ENCODE measurements around the gene ITFG1.
A peak's percentile ranks its signal among the peaks of the same experiment; 100 is the strongest.
"Not testable (repeated sequence)": the region's sequence is repeated elsewhere in the genome, so short reads cannot be mapped to it uniquely, and the experiment has no call there.

Gene ITFG1

DNA sequence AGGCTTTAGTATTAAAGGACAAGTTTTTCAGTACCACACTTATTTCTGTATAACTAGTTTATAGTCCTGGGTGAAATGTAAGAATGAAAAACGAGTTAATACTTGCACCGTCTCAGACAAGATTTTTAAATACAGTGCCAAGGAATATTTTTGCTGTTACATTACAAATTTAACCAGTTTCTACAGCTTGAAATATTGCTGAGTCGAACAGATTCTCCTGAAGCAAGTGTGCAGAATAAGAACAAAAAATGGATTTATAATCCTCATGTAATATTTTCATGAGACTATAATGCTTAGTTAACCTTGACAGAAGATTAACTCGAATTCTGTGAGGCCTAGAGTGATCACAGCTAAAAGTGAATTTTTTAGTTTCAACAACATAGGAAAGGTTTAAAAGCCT, 320.2 kb downstream of the ITFG1 start:
- POLR2A ChIA-PET: no interaction called here
- CTCF ChIA-PET: interaction anchor here (1.3 to 8.5 kb wide), 23 partner anchors 9 to 1490 kb away, joined by 3 to 90 read pairs (median 10); no protein-coding TSS in a partner anchor

DNA sequence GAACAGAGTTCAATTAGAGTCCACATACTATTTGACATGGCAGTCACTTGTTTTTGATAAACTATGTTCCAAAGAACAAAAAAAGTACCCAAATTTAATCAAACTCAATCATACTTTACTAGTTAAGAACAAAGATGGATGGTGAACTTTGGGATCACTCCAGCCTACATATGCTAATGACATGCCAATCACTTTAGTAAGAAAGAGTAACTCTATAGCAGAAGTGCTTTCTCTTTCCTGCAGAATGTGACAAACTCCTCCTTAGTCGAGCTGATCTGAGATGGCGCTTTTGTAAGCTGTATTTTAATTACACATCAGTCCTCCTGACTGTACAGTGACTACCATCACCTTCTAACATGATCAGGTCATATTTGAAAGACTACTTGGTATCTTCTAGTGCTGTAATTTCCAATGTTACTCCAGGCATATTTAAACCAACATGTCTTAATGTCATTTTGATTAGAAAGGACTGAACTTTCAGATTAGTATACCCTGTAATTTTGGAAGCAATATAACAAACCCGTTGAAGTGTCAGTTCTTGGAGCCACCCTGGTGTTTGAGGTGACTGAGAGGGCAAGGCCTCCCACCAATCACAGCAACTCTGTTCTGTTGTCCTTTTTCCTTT, 321.2 kb downstream of the ITFG1 start:
- no peak for DNase-seq (ENCODE audit: extremely low spot score)
- ChIA-PET CTCF (interaction anchor here (0.9 to 1.5 kb wide), 7 partner anchors 17 to 1025 kb away, joined by 3 to 4 read pairs (median 3); no protein-coding TSS in a partner anchor), POLR2A (no interaction called here)
- TF ChIP-seq, protein P1, sequence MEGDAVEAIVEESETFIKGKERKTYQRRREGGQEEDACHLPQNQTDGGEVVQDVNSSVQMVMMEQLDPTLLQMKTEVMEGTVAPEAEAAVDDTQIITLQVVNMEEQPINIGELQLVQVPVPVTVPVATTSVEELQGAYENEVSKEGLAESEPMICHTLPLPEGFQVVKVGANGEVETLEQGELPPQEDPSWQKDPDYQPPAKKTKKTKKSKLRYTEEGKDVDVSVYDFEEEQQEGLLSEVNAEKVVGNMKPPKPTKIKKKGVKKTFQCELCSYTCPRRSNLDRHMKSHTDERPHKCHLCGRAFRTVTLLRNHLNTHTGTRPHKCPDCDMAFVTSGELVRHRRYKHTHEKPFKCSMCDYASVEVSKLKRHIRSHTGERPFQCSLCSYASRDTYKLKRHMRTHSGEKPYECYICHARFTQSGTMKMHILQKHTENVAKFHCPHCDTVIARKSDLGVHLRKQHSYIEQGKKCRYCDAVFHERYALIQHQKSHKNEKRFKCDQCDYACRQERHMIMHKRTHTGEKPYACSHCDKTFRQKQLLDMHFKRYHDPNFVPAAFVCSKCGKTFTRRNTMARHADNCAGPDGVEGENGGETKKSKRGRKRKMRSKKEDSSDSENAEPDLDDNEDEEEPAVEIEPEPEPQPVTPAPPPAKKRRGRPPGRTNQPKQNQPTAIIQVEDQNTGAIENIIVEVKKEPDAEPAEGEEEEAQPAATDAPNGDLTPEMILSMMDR (IDR thresholded peaks at IDR 0.05; ENCODE audit: control extremely low read depth, extremely low read depth, low read depth, missing control alignments): no peak

More for the DNA sequence above, 320.2 kb downstream of the ITFG1 start:
- TF ChIP-seq, protein P1 (IDR thresholded peaks at IDR 0.05; ENCODE audit: control extremely low read depth, extremely low read depth, low read depth, missing control alignments): no peak
- DNase-seq (ENCODE audit: extremely low spot score): no peak

DNA sequence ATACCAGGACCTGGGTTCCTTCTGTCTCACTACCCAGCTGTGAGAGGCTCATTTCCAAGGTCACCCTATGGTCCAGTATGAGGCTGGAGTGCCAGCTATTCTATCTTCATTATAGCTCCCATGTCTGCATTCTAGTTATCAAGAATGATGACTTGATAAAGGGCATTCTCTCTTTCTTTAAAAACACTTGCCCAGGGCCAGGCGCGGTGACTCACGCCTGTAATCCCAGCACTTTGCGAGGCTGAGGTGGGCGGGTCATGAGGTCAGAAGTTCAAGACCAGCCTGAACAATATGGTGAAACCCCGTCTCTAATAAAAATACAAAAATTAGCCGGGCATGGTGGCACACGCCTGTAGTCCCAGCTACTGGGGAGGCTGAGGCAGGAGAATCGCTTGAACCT, 322.9 kb downstream of the ITFG1 start:
- DNase-seq (ENCODE audit: extremely low spot score); POLR2A ChIA-PET: not testable (repeated sequence)
- CTCF ChIA-PET: interaction anchor here (0.9 to 1.1 kb wide), 2 partner anchors 190 to 1019 kb away, joined by 3 to 4 read pairs; no protein-coding TSS in a partner anchor

DNA sequence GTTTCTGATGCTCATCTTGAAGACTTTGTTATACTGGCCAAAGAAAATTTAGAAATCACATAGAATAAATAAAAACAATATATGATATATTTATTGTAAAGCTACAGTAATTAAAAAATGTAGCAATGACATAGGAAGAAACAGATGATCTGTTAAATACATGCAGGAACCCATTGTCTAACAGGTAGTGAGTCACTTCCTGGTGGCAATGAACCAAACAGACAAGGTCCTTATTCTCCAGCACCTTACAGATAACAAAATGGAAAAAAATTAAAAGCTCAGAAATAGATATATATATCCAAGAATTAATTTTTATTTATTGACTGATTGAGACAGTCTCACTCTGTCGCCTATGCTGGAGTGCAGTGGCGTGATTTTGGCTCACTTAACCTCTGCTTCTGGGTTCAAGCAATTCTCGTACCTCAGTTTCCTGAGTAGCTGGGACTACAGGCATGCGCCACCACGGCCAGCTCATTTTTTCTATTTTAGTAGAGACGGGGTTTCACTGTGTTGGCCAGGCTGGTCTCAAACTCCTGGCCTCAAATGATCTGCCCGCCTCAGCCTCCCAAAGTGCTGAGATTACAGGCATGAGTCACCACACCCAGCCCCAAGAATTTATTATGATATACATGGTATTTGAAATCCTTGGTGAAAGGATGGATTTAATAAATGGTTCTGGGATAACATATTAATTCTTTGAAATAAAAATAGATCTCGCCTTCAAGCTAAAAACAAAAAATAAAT, 324.6 kb downstream of the ITFG1 start:
- TF ChIP-seq, protein P1 (IDR thresholded peaks at IDR 0.05; ENCODE audit: control extremely low read depth, extremely low read depth, low read depth, missing control alignments): no peak
- DNase-seq (ENCODE audit: extremely low spot score): peak; percentile 27
- POLR2A ChIA-PET: no interaction called here
- CTCF ChIA-PET: interaction anchor here (0.8 to 1.4 kb wide), 9 partner anchors 8 to 980 kb away, joined by 3 to 5 read pairs (median 3); partner anchors contain the start of gene NETO2

DNA sequence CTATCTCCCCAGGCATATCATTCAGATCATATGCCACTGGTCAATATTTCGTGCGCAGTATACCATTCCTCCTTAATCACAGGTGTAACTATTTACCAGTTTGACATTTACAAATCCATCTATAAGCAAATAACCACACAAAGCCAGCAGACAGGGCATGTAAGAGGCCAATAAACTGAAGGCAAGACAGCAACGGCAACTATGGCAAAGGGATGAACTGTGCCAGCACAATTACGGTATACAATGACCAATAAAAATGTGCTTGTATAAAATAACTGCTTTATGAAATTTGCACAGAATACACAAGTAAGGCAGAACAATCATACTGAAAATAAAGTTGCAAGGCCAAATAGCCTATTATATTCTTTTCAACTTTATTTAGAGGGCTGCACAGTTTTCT, 326.3 kb downstream of the ITFG1 start:
- CTCF ChIA-PET: interaction anchor here (1.3 to 6.0 kb wide), 2 partner anchors 8 to 10 kb away, joined by 3 to 72 read pairs; partner anchors contain the start of gene NETO2
- no peak for DNase-seq (ENCODE audit: extremely low spot score)
- POLR2A ChIA-PET: no interaction called here
- TF ChIP-seq, protein P1 (IDR thresholded peaks at IDR 0.05; ENCODE audit: control extremely low read depth, extremely low read depth, low read depth, missing control alignments): no peak

DNA sequence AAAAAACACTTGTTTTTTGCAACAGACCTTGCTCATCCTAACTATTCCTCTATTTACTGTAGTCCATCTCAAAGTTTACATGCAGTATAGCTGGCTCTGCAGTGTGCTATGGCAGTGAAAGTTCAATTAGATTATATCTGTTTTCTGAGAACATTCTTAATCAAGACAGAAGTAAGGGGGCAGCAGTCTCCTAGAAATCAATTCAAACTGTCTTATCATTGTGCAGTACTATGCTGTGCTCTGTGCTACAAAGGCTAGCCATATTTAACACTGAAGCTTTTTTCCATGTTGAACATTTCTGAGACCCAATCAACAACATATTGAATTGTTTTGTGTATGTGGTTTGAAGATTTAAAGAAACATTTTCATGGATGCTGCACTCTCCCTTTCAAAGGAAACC, 328.6 kb downstream of the ITFG1 start:
- DNase-seq (ENCODE audit: extremely low spot score): no peak
- TF ChIP-seq, protein P1 (IDR thresholded peaks at IDR 0.05; ENCODE audit: control extremely low read depth, extremely low read depth, low read depth, missing control alignments): no peak
- POLR2A ChIA-PET: no interaction called here
- CTCF ChIA-PET: interaction anchor here (1.0 to 6.0 kb wide), 7 partner anchors 9 to 1033 kb away, joined by 3 to 72 read pairs (median 3); partner anchors contain the start of gene NETO2
